HepG2 (cell line): ENCODE results near the gene LRP10. TPM values are rescaled to one million over a fixed set of nuclear protein-coding genes. Genes with fewer than 3 reads are reported as not detected.

Experiments used
- ATF1 ChIP-seq: IDR thresholded peaks from 2 replicates; pipeline ENCODE4 v1.6.1; 2016; ENCODE audit warnings: mild to moderate bottlenecking, control low read depth
- CREM ChIP-seq, 2 experiments: sonication (generic) in 1 of 2; formaldehyde crosslinking in 1 of 2; IDR thresholded peaks; 2 replicates each; pipeline versions ENCODE4 v1.4.0 to v1.6.1; 2016 to 2020; ENCODE audit warnings: antibody characterized with exemption in 1 of 2, mild to moderate bottlenecking in 1 of 2, missing genetic modification reagents in 1 of 2
- DNMT3B ChIP-seq: conservative IDR thresholded peaks from 2 replicates; pipeline ENCODE4 v1.6.1; 2016; ENCODE audit warnings: missing biosample characterization, control low read depth
- FOXO1 ChIP-seq: sonication (generic); formaldehyde crosslinking; IDR thresholded peaks from 2 replicates; pipeline ENCODE4 v1.4.0; 2020; ENCODE audit warnings: missing genetic modification reagents
- GFI1 ChIP-seq: sonication (generic); formaldehyde crosslinking; IDR thresholded peaks from 2 replicates; pipeline ENCODE4 v1.5.0; 2020; ENCODE audit warnings: missing genetic modification reagents, mild to moderate bottlenecking, borderline replicate concordance
- MEF2D ChIP-seq: sonication (generic); formaldehyde crosslinking; IDR thresholded peaks from 2 replicates; pipeline ENCODE4 v1.5.1; 2020; ENCODE audit warnings: mild to moderate bottlenecking, missing genetic modification reagents
- MLLT10 ChIP-seq: sonication (generic); formaldehyde crosslinking; IDR thresholded peaks from 2 replicates; pipeline ENCODE4 v1.4.0; 2020; ENCODE audit warnings: missing genetic modification reagents
- MTERF4 ChIP-seq: sonication (generic); formaldehyde crosslinking; IDR thresholded peaks from 2 replicates; pipeline ENCODE4 v1.8.0; 2023; ENCODE audit warnings: mild to moderate bottlenecking, missing genetic modification reagents
- NBN ChIP-seq: fragments of 450-650 bp; conservative IDR thresholded peaks from 2 replicates; pipeline ENCODE4 v1.6.1; 2017
- TAF1 ChIP-seq: sonication (generic); formaldehyde crosslinking; IDR thresholded peaks from 2 replicates; pipeline ENCODE4 v1.4.0; 2020; ENCODE audit warnings: missing genetic modification reagents
- ZBTB49 ChIP-seq: sonication (generic); formaldehyde crosslinking; IDR thresholded peaks from 2 replicates; pipeline ENCODE4 v1.4.0; 2020; ENCODE audit warnings: missing genetic modification reagents, borderline replicate concordance
- ZNF143 ChIP-seq: sonication (generic); formaldehyde crosslinking; IDR thresholded peaks from 2 replicates; pipeline ENCODE4 v1.4.0; 2020; ENCODE audit warnings: missing genetic modification reagents
- ZNF296 ChIP-seq: sonication (generic); formaldehyde crosslinking; conservative IDR thresholded peaks from 2 replicates; pipeline ENCODE4 v1.5.0; 2020; ENCODE audit warnings: mild to moderate bottlenecking, missing genetic modification reagents
- ZNF431 ChIP-seq: sonication (generic); formaldehyde crosslinking; IDR thresholded peaks from 2 replicates; pipeline ENCODE4 v1.9.0; 2022; ENCODE audit warnings: missing genetic modification reagents, low read depth, mild to moderate bottlenecking, borderline replicate concordance
- ZNF484 ChIP-seq: sonication (generic); formaldehyde crosslinking; IDR thresholded peaks from 2 replicates; pipeline ENCODE4 v1.5.1; 2020; ENCODE audit warnings: mild to moderate bottlenecking, low read depth, missing genetic modification reagents, borderline replicate concordance
- ZNF761 ChIP-seq: sonication (generic); formaldehyde crosslinking; conservative IDR thresholded peaks from 2 replicates; pipeline ENCODE4 v1.4.0; 2020; ENCODE audit warnings: mild to moderate bottlenecking, missing genetic modification reagents
- ZNF891 ChIP-seq: sonication (generic); formaldehyde crosslinking; IDR thresholded peaks from 2 replicates; pipeline ENCODE4 v1.5.0; 2020; ENCODE audit warnings: mild to moderate bottlenecking, missing genetic modification reagents
- polyA plus RNA-seq, 8 experiments: library from polyadenylated mRNA; depleted of rRNA in 3 of 8; stranded (reverse) in 7 of 8; unstranded in 1 of 8; fragments of >200 nt; fragmentation: Illumina TruSeq in 4 of 8; extraction: Trizol in 4 of 8; gene quantifications; 2 replicates each; pipeline versions ENCODE4 v1.2.1 to v1.2.3, GENCODE V29; 2011 to 2016; ENCODE audit warnings: low read depth in 4 of 8, missing spikeins in 1 of 8, mixed read lengths in 1 of 8; ENCODE audit not compliant: insufficient read depth in 1 of 8
- total RNA-seq, 5 experiments: library from RNA; depleted of rRNA; stranded (reverse); fragments of >200 nt; fragmentation: Illumina TruSeq; extraction: Trizol; gene quantifications; 2 replicates each; pipeline ENCODE4 v1.2.3, GENCODE V29; 2016; ENCODE audit warnings: low read depth in 1 of 5
- TF ChIP-seq, protein P1 (sequence below): sonication (generic); formaldehyde crosslinking; IDR thresholded peaks from 2 replicates; pipeline ENCODE4 v1.5.1; 2020; ENCODE audit warnings: mild to moderate bottlenecking, missing genetic modification reagents, borderline replicate concordance
- TF ChIP-seq, protein P2 (sequence below): sonication (generic); formaldehyde crosslinking; IDR thresholded peaks from 2 replicates; pipeline ENCODE4 v1.4.0; 2020; ENCODE audit warnings: missing genetic modification reagents, borderline replicate concordance

Gene LRP10
- total and polyA plus RNA-seq, 2 of the 13 experiments (the other 11 are each of a cell fraction or from before 2014, with no cell fraction given): 16.9 to 45.2 TPM

GRCh38 chr14:22837114-22837749 is 34.3 kb upstream of the LRP10 start (continued):
- TF ChIP-seq MLLT10 (CRISPR knock-in tag) (no peak), ZNF891 (CRISPR knock-in tag) (peak; percentile 90), CREM (IDR thresholded peaks at IDR 0.05) (no peak), CREM (CRISPR knock-in tag; IDR thresholded peaks at IDR 0.05) (no peak), MEF2D (no peak), DNMT3B (CRISPR knock-in tag) (no peak), TAF1 (peak; percentile 42), ZBTB49 (CRISPR knock-in tag) (peak; percentile 69; the same call in 1 of the 2 replicates), GFI1 (no peak; the same call in 1 of the 2 replicates), NBN (no peak), ZNF143 (CRISPR knock-in tag) (peak; percentile 63), FOXO1 (CRISPR knock-in tag) (peak; percentile 70), MTERF4 (no peak), ATF1 (CRISPR knock-in tag) (no peak), ZNF484 (CRISPR knock-in tag) (no peak), ZNF296 (peak; percentile 9; the same call in 1 of the 2 replicates), ZNF431 (CRISPR knock-in tag) (no peak), ZNF761 (peak; percentile 84; the same call in 1 of the 2 replicates)
- TF ChIP-seq, protein P1, sequence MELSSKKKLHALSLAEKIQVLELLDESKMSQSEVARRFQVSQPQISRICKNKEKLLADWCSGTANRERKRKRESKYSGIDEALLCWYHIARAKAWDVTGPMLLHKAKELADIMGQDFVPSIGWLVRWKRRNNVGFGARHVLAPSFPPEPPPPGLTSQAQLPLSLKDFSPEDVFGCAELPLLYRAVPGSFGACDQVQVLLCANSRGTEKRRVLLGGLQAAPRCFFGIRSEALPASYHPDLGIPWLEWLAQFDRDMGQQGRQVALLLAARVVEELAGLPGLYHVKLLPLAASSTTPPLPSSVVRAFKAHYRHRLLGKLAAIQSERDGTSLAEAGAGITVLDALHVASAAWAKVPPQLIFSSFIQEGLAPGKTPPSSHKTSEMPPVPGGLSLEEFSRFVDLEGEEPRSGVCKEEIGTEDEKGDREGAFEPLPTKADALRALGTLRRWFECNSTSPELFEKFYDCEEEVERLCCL (CRISPR knock-in tag): peak; percentile 26; the same call in 1 of the 2 replicates
- TF ChIP-seq, protein P2, sequence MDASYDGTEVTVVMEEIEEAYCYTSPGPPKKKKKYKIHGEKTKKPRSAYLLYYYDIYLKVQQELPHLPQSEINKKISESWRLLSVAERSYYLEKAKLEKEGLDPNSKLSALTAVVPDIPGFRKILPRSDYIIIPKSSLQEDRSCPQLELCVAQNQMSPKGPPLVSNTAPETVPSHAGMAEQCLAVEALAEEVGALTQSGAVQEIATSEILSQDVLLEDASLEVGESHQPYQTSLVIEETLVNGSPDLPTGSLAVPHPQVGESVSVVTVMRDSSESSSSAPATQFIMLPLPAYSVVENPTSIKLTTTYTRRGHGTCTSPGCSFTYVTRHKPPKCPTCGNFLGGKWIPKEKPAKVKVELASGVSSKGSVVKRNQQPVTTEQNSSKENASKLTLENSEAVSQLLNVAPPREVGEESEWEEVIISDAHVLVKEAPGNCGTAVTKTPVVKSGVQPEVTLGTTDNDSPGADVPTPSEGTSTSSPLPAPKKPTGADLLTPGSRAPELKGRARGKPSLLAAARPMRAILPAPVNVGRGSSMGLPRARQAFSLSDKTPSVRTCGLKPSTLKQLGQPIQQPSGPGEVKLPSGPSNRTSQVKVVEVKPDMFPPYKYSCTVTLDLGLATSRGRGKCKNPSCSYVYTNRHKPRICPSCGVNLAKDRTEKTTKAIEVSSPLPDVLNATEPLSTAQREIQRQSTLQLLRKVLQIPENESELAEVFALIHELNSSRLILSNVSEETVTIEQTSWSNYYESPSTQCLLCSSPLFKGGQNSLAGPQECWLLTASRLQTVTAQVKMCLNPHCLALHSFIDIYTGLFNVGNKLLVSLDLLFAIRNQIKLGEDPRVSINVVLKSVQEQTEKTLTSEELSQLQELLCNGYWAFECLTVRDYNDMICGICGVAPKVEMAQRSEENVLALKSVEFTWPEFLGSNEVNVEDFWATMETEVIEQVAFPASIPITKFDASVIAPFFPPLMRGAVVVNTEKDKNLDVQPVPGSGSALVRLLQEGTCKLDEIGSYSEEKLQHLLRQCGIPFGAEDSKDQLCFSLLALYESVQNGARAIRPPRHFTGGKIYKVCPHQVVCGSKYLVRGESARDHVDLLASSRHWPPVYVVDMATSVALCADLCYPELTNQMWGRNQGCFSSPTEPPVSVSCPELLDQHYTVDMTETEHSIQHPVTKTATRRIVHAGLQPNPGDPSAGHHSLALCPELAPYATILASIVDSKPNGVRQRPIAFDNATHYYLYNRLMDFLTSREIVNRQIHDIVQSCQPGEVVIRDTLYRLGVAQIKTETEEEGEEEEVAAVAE (CRISPR knock-in tag): no peak
